Endothelial cell (in vitro differentiated cells): ENCODE data around the gene KCNN3. TPM values are rescaled to one million over a fixed set of nuclear protein-coding genes. Genes with fewer than 3 reads are reported as not detected.

Experiments used
- DNase-seq: peaks from one replicate; pipeline ENCODE4 v3.0.0; 2021; ENCODE audit warnings: low spot score
- H3K27ac Mint-ChIP-seq: one replicate; pipeline ENCODE4 v1.8.0; 2021; ENCODE audit warnings: mixed read lengths, inconsistent platforms; ENCODE audit not compliant: unreplicated experiment
- H3K27me3 Mint-ChIP-seq: one replicate; pipeline ENCODE4 v1.8.0; 2021; ENCODE audit warnings: mild to moderate bottlenecking, moderate library complexity, mixed read lengths, inconsistent platforms; ENCODE audit not compliant: unreplicated experiment
- H3K36me3 Mint-ChIP-seq: one replicate; pipeline ENCODE4 v1.8.0; 2021; ENCODE audit warnings: mild to moderate bottlenecking, low read depth, mixed read lengths, inconsistent platforms; ENCODE audit not compliant: unreplicated experiment
- H3K4me1 Mint-ChIP-seq: one replicate; pipeline ENCODE4 v1.8.0; 2021; ENCODE audit warnings: mild to moderate bottlenecking, mixed read lengths, inconsistent platforms; ENCODE audit not compliant: unreplicated experiment
- H3K4me3 Mint-ChIP-seq: one replicate; pipeline ENCODE4 v1.8.0; 2021; ENCODE audit warnings: mild to moderate bottlenecking, mixed read lengths, inconsistent platforms; ENCODE audit not compliant: unreplicated experiment
- H3K9me3 Mint-ChIP-seq: one replicate; pipeline ENCODE4 v1.8.0; 2021; ENCODE audit warnings: mixed read lengths, inconsistent platforms; ENCODE audit not compliant: unreplicated experiment
- total RNA-seq: library from RNA; stranded (reverse); fragmentation: NEBNext Ultra II Directional; extraction: Animal tissue kit (Norgen Biotek cat#: 25700); gene quantifications from one replicate; pipeline ENCODE4 v1.2.1, GENCODE V29; 2021; ENCODE audit not compliant: unreplicated experiment
- TF ChIP-seq, protein P1 (sequence below): fragments of 200-600 bp; sonication (generic); IDR thresholded peaks from one replicate; pipeline ENCODE4 v1.5.0; 2021; ENCODE audit warnings: antibody characterized with exemption; ENCODE audit not compliant: unreplicated experiment

The KCNN3 gene
- total RNA-seq, 1 donor from 2014 or later: 17.3 TPM

DNA sequence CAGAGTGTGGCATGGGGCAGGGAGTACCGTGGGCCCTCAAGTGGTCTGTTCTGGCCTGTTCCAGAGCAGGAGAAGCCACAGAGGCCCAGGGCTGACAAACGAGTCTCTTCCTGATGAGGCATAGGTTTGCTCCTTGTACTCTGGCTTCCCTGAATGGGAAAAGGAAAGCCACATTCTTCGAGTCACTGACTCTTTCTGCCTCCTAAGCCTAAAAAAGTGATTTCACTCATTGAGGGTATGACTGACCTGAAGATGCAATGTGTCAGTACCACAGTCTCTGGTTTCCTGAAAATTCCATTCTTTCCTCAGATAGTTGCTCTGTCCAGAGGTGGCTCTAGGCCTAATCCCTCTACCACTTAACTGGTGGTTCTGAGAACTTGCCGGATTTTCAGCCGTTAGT lies 92.3 kb downstream of the KCNN3 start:
- no peaks in the 10 kb centered on the region for H3K9me3 Mint-ChIP-seq
- peaks cover 8% of the 10 kb centered on the region for H3K4me1 Mint-ChIP-seq
- peaks cover 4% of the 10 kb centered on the region for H3K27me3 Mint-ChIP-seq
- no peak overlapping the region for H3K4me3 Mint-ChIP-seq
- no peak overlapping the region for H3K27ac Mint-ChIP-seq
- TF ChIP-seq, protein P1, sequence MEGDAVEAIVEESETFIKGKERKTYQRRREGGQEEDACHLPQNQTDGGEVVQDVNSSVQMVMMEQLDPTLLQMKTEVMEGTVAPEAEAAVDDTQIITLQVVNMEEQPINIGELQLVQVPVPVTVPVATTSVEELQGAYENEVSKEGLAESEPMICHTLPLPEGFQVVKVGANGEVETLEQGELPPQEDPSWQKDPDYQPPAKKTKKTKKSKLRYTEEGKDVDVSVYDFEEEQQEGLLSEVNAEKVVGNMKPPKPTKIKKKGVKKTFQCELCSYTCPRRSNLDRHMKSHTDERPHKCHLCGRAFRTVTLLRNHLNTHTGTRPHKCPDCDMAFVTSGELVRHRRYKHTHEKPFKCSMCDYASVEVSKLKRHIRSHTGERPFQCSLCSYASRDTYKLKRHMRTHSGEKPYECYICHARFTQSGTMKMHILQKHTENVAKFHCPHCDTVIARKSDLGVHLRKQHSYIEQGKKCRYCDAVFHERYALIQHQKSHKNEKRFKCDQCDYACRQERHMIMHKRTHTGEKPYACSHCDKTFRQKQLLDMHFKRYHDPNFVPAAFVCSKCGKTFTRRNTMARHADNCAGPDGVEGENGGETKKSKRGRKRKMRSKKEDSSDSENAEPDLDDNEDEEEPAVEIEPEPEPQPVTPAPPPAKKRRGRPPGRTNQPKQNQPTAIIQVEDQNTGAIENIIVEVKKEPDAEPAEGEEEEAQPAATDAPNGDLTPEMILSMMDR: no peak
- no peak for DNase-seq
- peaks cover 10% of the 10 kb centered on the region for H3K36me3 Mint-ChIP-seq

DNA sequence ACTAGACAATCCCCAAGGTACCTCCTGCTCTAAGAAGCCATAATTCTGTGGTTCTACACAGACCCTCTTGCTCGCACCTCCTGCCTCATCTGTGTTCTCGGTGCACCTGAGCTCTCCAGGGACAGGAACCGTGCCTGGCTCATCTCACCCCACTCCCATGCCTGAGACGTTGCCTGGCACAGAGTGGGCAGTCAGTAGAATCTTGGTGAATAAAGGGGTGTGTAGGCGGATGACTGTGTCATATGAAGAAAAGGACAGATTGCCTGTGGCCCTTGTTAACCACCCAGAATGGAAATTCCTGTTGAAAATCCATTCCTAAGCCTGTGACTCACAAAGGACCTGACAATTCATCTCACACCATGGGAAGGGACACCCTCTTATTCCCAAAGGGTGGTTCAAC lies 92.9 kb downstream of the KCNN3 start:
- peaks cover 8% of the 10 kb centered on the region for H3K4me1 Mint-ChIP-seq
- no peaks in the 10 kb centered on the region for H3K9me3 Mint-ChIP-seq
- TF ChIP-seq, protein P1: no peak
- H3K36me3 Mint-ChIP-seq: peaks cover 10% of the 10 kb centered on the region
- no peak for DNase-seq
- H3K27me3 Mint-ChIP-seq: peaks cover 5% of the 10 kb centered on the region
- no peak overlapping the region for H3K4me3 Mint-ChIP-seq
- H3K27ac Mint-ChIP-seq: no peak overlapping the region

DNA sequence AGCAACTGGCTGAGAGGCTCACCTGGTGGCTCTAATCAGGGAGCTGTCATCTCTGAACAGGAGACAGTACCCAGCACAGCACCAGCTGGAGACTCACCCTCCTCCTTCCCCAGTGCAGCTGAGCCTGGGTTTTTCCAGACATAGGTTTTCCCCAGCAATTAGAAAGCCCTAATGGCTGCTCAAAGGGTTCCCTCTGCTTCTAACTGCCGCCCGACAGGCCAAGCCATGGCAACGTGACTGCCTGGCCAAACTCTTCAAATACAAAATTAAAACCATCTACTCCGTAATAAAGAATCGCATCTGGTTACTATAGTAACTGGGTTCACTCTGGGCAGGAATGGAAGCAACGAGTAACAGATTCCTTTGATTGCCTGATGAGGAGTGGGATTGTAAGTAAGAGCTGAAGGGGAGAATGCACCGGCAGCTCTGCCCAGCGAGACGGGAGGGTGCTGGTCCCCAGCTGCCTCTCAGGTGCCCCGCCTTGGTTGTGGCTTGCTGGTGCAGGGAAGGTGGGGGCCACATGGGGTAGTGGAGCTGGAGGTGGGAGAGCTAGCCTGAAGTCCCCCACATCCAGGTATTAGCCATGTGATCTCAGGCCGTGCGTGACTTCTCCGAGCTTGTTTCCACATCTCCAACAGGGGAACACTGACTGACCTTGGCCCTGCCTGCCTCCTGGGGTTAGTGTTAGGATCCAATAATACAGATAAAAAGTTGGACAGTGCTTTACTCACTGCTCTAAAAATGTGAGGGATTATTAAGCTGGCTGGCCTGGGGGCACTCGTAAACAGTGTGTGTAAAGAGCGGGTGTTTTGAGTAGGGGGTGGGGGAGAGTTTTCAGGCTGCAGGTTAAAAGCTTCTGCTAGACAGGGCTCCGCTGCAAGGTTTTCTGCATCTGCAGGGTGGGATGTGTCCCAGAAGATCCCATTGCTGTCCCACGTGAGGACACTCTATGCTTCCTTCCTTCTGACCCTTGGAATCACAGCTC lies 94.2 kb downstream of the KCNN3 start:
- DNase-seq: no peak
- no peaks in the 10 kb centered on the region for H3K9me3 Mint-ChIP-seq
- no peak overlapping the region for H3K4me3 Mint-ChIP-seq
- H3K27ac Mint-ChIP-seq: no peak overlapping the region
- H3K27me3 Mint-ChIP-seq: peaks cover 8% of the 10 kb centered on the region
- TF ChIP-seq, protein P1: no peak
- peaks cover 8% of the 10 kb centered on the region for H3K4me1 Mint-ChIP-seq
- peaks cover 5% of the 10 kb centered on the region for H3K36me3 Mint-ChIP-seq

DNA sequence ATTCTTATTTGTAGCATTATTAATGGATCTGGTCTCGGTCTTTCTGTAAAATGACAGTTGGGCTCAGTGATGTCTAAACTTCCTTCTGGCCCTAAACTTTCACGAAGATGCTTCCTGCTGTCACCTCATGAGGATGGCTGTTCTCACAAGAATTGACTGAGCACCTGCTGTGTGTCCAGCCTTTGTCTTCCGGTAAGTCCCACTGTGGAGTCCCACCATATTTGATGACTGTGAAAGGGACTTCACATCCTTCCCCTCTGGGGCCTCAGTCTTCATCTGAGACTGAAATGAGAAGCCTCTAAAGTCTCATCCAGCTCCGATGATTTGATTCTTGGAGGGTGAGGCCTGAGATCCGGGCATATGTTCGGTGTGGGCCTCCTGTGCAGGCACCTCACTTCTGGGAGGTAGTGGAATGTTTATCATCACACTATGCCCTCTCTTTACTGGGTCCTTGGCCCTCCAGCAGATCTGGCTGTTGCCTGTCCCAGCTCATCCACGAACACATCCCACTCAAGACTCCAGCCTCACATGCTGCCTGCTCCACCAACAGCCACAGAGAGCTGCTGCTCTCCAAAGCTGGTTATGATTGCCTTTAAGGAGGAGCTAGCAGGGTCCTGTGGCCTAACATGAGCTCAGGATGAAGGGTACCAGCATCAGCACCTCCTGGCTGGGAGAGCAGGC lies 95.8 kb downstream of the KCNN3 start:
- TF ChIP-seq, protein P1: no peak
- Mint-ChIP-seq H3K4me1 (peaks cover 8% of the 10 kb centered on the region), H3K27ac (no peak overlapping the region), H3K36me3 (peaks cover 2% of the 10 kb centered on the region), H3K4me3 (no peak overlapping the region), H3K27me3 (peaks cover 8% of the 10 kb centered on the region), H3K9me3 (no peaks in the 10 kb centered on the region)
- DNase-seq: no peak

DNA sequence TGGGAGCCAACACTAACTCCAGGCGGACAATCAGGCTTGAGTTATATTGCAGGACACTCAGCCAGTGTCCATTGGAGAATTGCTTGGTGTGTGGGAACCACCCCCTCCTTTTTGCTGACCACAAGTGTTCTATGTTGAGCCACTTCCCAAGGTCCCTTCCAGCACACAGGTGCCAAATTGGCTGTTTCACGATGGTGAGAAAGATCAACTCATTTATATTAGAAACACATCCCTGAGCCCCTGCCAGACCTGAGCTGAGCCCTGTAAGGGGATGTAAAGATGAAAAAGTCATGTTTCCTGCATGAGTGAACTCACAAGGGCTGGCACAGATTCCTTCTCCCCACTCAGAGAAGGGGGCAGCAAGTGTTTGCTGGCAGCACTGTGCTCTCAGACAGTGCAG lies 96.5 kb downstream of the KCNN3 start:
- Mint-ChIP-seq H3K4me1 (peaks cover 8% of the 10 kb centered on the region), H3K4me3 (no peak overlapping the region), H3K27ac (no peak overlapping the region), H3K36me3 (no peaks in the 10 kb centered on the region), H3K27me3 (peaks cover 8% of the 10 kb centered on the region), H3K9me3 (no peaks in the 10 kb centered on the region)
- DNase-seq: no peak
- TF ChIP-seq, protein P1: no peak
